Body of pancreas (tissue), 4 donors: ENCODE data around the gene TPSAB1. TPM values are rescaled to one million over a fixed set of nuclear protein-coding genes. Genes with fewer than 3 reads are reported as not detected.

Source experiments
- ATAC-seq: fragments of 150-250 bp; one replicate; pipeline ENCODE4 v1.9.1; 2016
- DNase-seq, 4 donors: peaks; one replicate each; pipeline ENCODE4 v3.0.0-alpha.2; 2019
- H3K27ac ChIP-seq, 4 donors: fragments of 200-600 bp; sonication (generic); 1 replicate in 3 of 4; 2 replicates in 1 of 4; pipeline versions ENCODE4 v1.5.1 to v1.6.1; 2016 to 2019; ENCODE audit warnings: mild to moderate bottlenecking in 1 of 4, mixed read lengths in 1 of 4, moderate library complexity in 1 of 4
- H3K27me3 ChIP-seq, 2 donors: fragments of 200-600 bp; sonication (generic); one replicate each; pipeline ENCODE4 v1.6.0; 2016; ENCODE audit warnings: mild to moderate bottlenecking in 1 of 2
- H3K36me3 ChIP-seq, 2 donors: fragments of 200-600 bp; sonication (generic); replicated peaks in 1 of 2; 2 replicates each; pipeline ENCODE4 v1.5.1; 2016; ENCODE audit warnings: low read depth in 2 of 2; ENCODE audit not compliant: insufficient read depth in 1 of 2
- H3K4me1 ChIP-seq: fragments of 200-600 bp; sonication (generic); one replicate; pipeline ENCODE4 v1.6.0; 2016
- H3K4me3 ChIP-seq, 2 donors: fragments of 200-600 bp; sonication (generic); 1 replicate in 1 of 2; 2 replicates in 1 of 2; pipeline ENCODE4 v1.5.1; 2016 to 2019
- H3K9me3 ChIP-seq, 3 donors: fragments of 200-600 bp; sonication (generic); 1 replicate in 2 of 3; 2 replicates in 1 of 3; pipeline ENCODE4 v1.5.1; 2016
- CTCF ChIP-seq, 7 experiments: fragments of 450-650 bp in 4 of 7; fragments of 200-600 bp in 3 of 7; sonication (generic) in 3 of 7; IDR thresholded peaks; one replicate each; pipeline ENCODE4 v1.5.1; 2016 to 2019; ENCODE audit warnings: antibody characterized with exemption in 7 of 7
- POLR2A ChIP-seq, 3 donors: fragments of 450-650 bp; IDR thresholded peaks; one replicate each; pipeline ENCODE4 v1.6.1; 2016; ENCODE audit warnings: antibody characterized with exemption in 3 of 3, mild to moderate bottlenecking in 2 of 3
- WGBS, 2 donors: methylation state at CpG; one replicate each; pipeline ENCODE4 v1.1.5; 2017; 5-methylcytosine and 5-hydroxymethylcytosine counted together
- intact Hi-C: fragments of 100-400 bp; cut with DNase I; formaldehyde crosslinking; loops from one replicate; pipeline ENCODE4 v1.15.1; 2023
- total RNA-seq, 2 donors: library from RNA; depleted of rRNA; stranded (reverse); fragments of >200 nt; gene quantifications; one replicate each; pipeline ENCODE4 v1.1.0, GENCODE V29; 2016

The TPSAB1 gene
- total RNA-seq, 2 donors from 2014 or later = 23.6 to 53.4 TPM

GRCh38 chr16:1211451-1212268 lies 28.8 kb upstream of the TPSAB1 start:
- WGBS, 2 donors = 83 to 90% methylated on average over 29 to 46 of the region's 65 CpGs
- H3K36me3 ChIP-seq = no peaks in the 10 kb centered on the region

GRCh38 chr16:1212616-1213194 lies 27.8 kb upstream of the TPSAB1 start:
- 93% methylated on average over 39 of the region's 40 CpGs; no CpG with 5 or more reads in 1 of the 2 donors for WGBS, 2 donors
- Histone ChIP-seq H3K27me3 (no peaks in the 10 kb centered on the region), H3K36me3 (no peaks in the 10 kb centered on the region), H3K4me3 (no peak overlapping the region), H3K4me1 (no peaks in the 10 kb centered on the region), H3K27ac (no peak overlapping the region), H3K9me3 (no peaks in the 10 kb centered on the region)
- no peak for ATAC-seq
- no peak for TF ChIP-seq CTCF (IDR thresholded peaks at IDR 0.05)
- intact Hi-C loops = no loop called here
- DNase-seq = no peak

More at GRCh38 chr16:1211451-1212268, 28.8 kb upstream of the TPSAB1 start:
- DNase-seq = no peak
- H3K27ac ChIP-seq = no peak overlapping the region
- ATAC-seq = no peak
- H3K9me3 ChIP-seq = no peaks in the 10 kb centered on the region
- no peaks in the 10 kb centered on the region for H3K27me3 ChIP-seq
- H3K4me1 ChIP-seq = no peaks in the 10 kb centered on the region
- intact Hi-C loops = no loop called here
- no peak for TF ChIP-seq POLR2A (IDR thresholded peaks at IDR 0.05)
- no peak for TF ChIP-seq CTCF (IDR thresholded peaks at IDR 0.05)
- no peak overlapping the region for H3K4me3 ChIP-seq

- no peaks in the 10 kb centered on the region for H3K36me3 ChIP-seq
- no peak overlapping the region for H3K4me3 ChIP-seq
- H3K9me3 ChIP-seq = no peaks in the 10 kb centered on the region
- no peak for DNase-seq
- intact Hi-C loops = no loop called here
- H3K27me3 ChIP-seq = no peaks in the 10 kb centered on the region
- WGBS, 2 donors = 78% methylated on average over 7 of the region's 8 CpGs; no CpG with 5 or more reads in 1 of the 2 donors
- no peak for ATAC-seq
- TF ChIP-seq CTCF (IDR thresholded peaks at IDR 0.05) (no peak), POLR2A (IDR thresholded peaks at IDR 0.05) (no peak)
- H3K4me1 ChIP-seq = no peaks in the 10 kb centered on the region
- H3K27ac ChIP-seq = no peak overlapping the region
Observed at GRCh38 chr16:1213231-1213630, 27.3 kb upstream of the TPSAB1 start.

GRCh38 chr16:1213796-1214372 lies 26.6 kb upstream of the TPSAB1 start:
- intact Hi-C loops = no loop called here
- TF ChIP-seq POLR2A (IDR thresholded peaks at IDR 0.05) = no peak
- no peak for TF ChIP-seq CTCF (IDR thresholded peaks at IDR 0.05)
- H3K4me1 ChIP-seq = no peaks in the 10 kb centered on the region
- ATAC-seq = no peak
- H3K9me3 ChIP-seq = no peaks in the 10 kb centered on the region
- H3K27me3 ChIP-seq = no peaks in the 10 kb centered on the region
- H3K4me3 ChIP-seq = no peak overlapping the region
- no peaks in the 10 kb centered on the region for H3K36me3 ChIP-seq
- no peak for DNase-seq
- H3K27ac ChIP-seq = no peak overlapping the region
- WGBS, 2 donors = 67 to 71% methylated on average over 21 to 25 of the region's 25 CpGs
